Right lobe of liver (tissue), 4 donors: ENCODE measurements around the gene MT1M.

Experiments
- POLR2A ChIP-seq: fragments of 450-650 bp; IDR thresholded peaks from one replicate; pipeline ENCODE4 v1.6.1; 2017; ENCODE audit warnings: antibody characterized with exemption, mild to moderate bottlenecking
- TF ChIP-seq, protein P1 (sequence below), 4 donors: fragments of 200-600 bp in 3 of 4; fragments of 450-650 bp in 1 of 4; IDR thresholded peaks; one replicate each; pipeline versions ENCODE4 v1.5.1 to v1.8.0; 2016 to 2022; ENCODE audit warnings: antibody characterized with exemption in 4 of 4, mild to moderate bottlenecking in 2 of 4
- donor health status: DM: no; HTN: no; CAD: no.
- donor health status: DM: no; HTN: no; CAD: no.
- donor health status: DM: no; HTN: yes; CAD: no.

DNA sequence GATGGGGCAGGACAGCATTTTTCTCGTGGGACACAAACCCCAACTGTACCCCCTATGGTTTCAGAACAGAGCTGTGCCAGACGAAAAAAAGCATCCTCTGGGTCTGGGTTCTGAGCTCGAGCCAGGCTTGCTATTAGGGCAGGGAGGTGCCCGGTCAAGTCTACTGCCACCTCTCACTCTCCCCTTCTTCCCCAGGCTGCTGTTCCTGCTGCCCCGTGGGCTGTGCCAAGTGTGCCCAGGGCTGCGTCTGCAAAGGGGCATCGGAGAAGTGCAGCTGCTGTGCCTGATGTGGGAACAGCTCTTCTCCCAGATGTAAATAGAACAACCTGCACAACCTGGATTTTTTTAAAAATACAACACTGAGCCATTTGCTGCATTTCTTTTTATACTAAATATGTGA is 5.8 kb upstream of the MT1M start:
- no peak for TF ChIP-seq POLR2A
- TF ChIP-seq, protein P1, sequence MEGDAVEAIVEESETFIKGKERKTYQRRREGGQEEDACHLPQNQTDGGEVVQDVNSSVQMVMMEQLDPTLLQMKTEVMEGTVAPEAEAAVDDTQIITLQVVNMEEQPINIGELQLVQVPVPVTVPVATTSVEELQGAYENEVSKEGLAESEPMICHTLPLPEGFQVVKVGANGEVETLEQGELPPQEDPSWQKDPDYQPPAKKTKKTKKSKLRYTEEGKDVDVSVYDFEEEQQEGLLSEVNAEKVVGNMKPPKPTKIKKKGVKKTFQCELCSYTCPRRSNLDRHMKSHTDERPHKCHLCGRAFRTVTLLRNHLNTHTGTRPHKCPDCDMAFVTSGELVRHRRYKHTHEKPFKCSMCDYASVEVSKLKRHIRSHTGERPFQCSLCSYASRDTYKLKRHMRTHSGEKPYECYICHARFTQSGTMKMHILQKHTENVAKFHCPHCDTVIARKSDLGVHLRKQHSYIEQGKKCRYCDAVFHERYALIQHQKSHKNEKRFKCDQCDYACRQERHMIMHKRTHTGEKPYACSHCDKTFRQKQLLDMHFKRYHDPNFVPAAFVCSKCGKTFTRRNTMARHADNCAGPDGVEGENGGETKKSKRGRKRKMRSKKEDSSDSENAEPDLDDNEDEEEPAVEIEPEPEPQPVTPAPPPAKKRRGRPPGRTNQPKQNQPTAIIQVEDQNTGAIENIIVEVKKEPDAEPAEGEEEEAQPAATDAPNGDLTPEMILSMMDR (IDR thresholded peaks at IDR 0.05), result no peak
